ENCODE results near the gene AMH. TPM values are rescaled to one million over a fixed set of nuclear protein-coding genes. Genes with fewer than 3 reads are reported as not detected.

Gene AMH
- total RNA-seq, 2 donors from 2014 or later = 0.92 to 0.95 TPM

- no peak for DNase-seq (ENCODE audit: low spot score)
- H3K9me3 ChIP-seq = no peaks in the 10 kb centered on the region
- no peak for TF ChIP-seq CTCF (IDR thresholded peaks at IDR 0.05)
- no peak overlapping the region for H3K4me3 ChIP-seq
- H3K27me3 ChIP-seq (replicated peaks; ENCODE audit: insufficient read depth) = no peaks in the 10 kb centered on the region
- H3K36me3 ChIP-seq = peaks cover 3% of the 10 kb centered on the region
- H3K4me1 ChIP-seq (ENCODE audit: control insufficient read depth in 1 of 2, low read depth in 2 of 2) = peaks cover 0 to 12% of the 10 kb centered on the region in 2 donors
- H3K27ac ChIP-seq = no peak overlapping the region
- no peak for ATAC-seq (ENCODE audit: insufficient number of reproducible peaks, low FRiP score, low read depth)
Measured at GRCh38 chr19:2283835-2284507, 34.8 kb downstream of the AMH start.

GRCh38 chr19:2286402-2287140 lies 37.4 kb downstream of the AMH start:
- no peaks in the 10 kb centered on the region for H3K9me3 ChIP-seq
- DNase-seq (ENCODE audit: low spot score) = no peak
- peaks cover 17 to 36% of the 10 kb centered on the region in 2 donors for H3K4me1 ChIP-seq (ENCODE audit: control insufficient read depth in 1 of 2, low read depth in 2 of 2)
- no peak overlapping the region for H3K27ac ChIP-seq
- H3K27me3 ChIP-seq (replicated peaks; ENCODE audit: insufficient read depth) = peaks cover 7% of the 10 kb centered on the region
- H3K36me3 ChIP-seq = peaks cover 3% of the 10 kb centered on the region
- no peak for ATAC-seq (ENCODE audit: insufficient number of reproducible peaks, low FRiP score, low read depth)
- no peak overlapping the region for H3K4me3 ChIP-seq
- no peak for TF ChIP-seq CTCF (IDR thresholded peaks at IDR 0.05)

- peaks cover 7% of the 10 kb centered on the region for H3K27me3 ChIP-seq (replicated peaks; ENCODE audit: insufficient read depth)
- H3K9me3 ChIP-seq = no peaks in the 10 kb centered on the region
- no peak overlapping the region for H3K27ac ChIP-seq
- DNase-seq (ENCODE audit: low spot score) (no peak), ATAC-seq (ENCODE audit: insufficient number of reproducible peaks, low FRiP score, low read depth) (no peak)
- peaks cover 3% of the 10 kb centered on the region for H3K36me3 ChIP-seq
- H3K4me1 ChIP-seq (ENCODE audit: control insufficient read depth in 1 of 2, low read depth in 2 of 2) = peaks cover 17 to 29% of the 10 kb centered on the region in 2 donors
- no peak for TF ChIP-seq CTCF (IDR thresholded peaks at IDR 0.05)
- H3K4me3 ChIP-seq = no peak overlapping the region
Measured at GRCh38 chr19:2287585-2288337, 38.6 kb downstream of the AMH start.

GRCh38 chr19:2288338-2288817 lies 39.3 kb downstream of the AMH start:
- no peak for ATAC-seq (ENCODE audit: insufficient number of reproducible peaks, low FRiP score, low read depth)
- TF ChIP-seq CTCF (IDR thresholded peaks at IDR 0.05) = no peak
- Histone ChIP-seq H3K4me3 (no peak overlapping the region), H3K27ac (no peak overlapping the region), H3K36me3 (peaks cover 3% of the 10 kb centered on the region), H3K27me3 (replicated peaks; ENCODE audit: insufficient read depth) (peaks cover 7% of the 10 kb centered on the region), H3K4me1 (ENCODE audit: control insufficient read depth in 1 of 2, low read depth in 2 of 2) (peaks cover 17 to 29% of the 10 kb centered on the region in 2 donors), H3K9me3 (no peaks in the 10 kb centered on the region)
- DNase-seq (ENCODE audit: low spot score) = no peak
